HG03175 (cell line): ENCODE results near the gene KCNQ1.
A peak's percentile ranks its signal among the peaks of the same experiment; 100 is the strongest.

ENCODE experiments used
- ATAC-seq: cut with Tn5 transposase; IDR thresholded peaks from one replicate; pipeline ENCODE4 v1.9.1; 2021; ENCODE audit warnings: mild to moderate bottlenecking, moderate library complexity; ENCODE audit not compliant: unreplicated experiment

Gene KCNQ1

DNA sequence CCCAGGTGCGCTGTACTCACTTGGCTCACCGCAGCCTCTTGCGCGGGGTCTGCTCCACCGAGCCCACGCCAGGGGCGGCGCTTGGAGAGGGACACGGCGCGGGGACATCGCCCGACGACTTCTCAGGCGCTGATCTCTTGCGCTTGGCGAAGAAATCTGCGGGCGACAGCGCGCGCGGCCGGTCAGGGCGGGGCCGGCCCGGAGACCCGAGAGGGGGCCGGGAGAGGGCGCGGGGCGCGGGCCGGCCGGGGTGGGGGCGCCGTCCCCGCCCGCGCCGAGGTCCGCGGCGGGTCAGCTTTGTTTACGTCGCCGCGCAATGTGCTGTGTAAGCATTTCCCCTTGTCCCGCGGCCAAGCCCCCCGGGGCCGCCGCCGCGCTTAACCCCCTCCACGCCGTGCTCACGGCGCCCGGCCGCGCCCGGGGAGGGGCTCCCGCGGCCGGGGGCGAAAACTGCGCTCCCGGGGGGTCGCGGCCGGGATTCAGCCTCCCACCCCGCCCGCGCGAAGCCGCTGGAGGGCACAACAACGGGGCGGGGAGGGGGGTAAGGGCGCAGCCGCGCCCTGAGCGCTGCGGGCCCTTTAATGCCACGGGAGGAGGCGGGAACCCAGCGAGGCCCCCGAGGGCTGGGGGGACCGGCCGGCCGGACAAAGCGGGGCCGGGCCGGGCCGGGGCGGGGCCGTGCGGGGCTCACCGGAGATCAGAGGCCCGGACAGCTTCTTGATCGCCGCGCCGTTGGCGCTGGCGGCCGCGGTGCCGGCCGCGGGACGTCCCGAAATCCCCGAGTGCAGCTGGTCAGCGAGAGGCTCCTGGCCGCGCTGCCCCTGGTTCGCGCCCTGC, 439.4 kb downstream of the KCNQ1 start:
- ATAC-seq: no peak

DNA sequence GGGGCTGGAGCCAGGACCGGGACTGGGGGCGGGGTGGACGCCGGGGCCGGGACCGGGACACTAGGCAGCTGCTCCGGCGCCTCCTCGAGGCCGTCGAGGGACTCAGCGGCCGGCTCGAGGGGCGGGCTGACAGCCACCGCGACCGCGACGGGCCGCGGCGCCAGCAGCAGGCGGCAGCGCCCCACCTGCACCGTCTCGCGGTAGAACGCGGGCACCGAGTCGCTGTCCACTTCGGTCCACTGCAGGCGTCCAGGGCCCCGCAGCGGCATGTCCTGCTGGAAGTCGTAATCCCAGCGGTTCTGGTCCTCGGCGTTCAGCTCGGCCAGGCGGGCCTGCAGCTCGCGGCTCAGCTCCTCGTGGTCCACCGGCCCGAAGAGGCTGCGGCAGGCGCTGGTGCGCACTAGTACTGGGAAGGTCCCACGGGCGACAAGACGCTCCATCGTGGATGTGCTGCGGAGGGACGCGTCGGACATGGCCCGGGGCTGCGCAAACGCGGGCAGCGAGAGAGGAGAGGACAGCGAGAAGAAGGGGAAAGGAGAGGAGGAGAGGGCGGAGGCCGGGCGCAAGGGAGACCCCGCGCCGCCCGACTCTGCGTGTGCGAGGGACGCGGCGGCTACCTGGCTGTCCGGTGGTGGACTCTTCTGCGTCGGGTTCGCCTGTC, 440.3 kb downstream of the KCNQ1 start:
- no peak for ATAC-seq

DNA sequence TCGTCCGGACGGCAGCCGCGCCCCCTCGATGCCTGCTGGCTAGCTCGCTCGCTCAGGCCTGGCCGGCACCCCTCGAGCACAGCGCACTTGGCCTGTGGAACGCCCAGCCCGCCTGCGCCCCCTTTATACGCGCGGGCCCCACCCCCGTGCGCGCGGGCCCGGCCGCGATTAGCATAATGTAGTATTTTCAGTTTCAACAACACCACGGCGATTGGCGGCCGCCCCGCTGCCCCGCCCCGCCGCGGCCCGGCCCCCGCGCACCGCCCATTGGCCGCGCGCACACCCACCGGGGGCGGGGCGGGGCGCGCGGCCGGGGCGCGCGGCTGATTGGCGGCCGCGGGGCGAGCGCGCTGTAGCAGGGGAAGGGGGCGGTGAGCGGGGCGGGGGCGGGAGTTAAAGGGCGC, 440.9 kb downstream of the KCNQ1 start, which contains the start of gene CDKN1C:
CDKN1C (minus strand) TSS at position 98 of the 404 bp plus-strand sequence. CDS start 319 bp downstream, outside the sequence.
- peak; percentile 74 for ATAC-seq

DNA sequence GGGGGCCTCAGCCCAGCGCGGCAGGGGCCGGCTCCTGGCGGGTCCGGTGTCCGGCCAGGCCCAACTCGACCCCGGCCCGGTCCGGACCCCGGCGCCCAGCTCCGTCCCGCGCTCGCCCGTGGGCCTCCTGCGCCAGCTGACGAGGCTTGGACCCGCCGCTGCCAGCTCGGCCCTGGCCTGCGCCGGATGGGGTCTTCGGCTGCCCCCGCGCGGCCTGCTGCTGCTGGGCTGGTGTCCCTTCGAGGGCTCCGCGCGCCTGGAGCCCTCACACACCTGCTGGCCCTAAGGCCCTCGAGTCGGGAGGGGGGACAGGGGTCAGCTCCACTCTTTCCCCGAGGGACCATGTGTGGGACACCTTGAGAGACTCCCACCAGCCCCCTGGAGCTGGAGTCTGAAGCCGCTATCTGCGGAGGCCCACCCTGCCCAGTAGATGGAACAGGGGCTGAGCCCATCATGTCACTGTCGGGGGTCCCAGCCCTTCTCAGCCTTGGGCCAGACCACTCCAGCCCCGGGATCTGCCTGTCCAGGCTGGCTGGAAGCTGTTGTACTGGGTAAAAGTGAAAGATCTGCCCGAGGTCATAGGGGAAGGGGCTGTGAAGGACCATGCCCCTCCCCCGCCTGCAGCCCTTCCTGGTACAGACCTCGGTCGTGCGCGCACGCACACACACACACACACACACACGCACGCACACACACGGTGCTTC, 441.5 kb downstream of the KCNQ1 start:
- ATAC-seq: peak; percentile 5

DNA sequence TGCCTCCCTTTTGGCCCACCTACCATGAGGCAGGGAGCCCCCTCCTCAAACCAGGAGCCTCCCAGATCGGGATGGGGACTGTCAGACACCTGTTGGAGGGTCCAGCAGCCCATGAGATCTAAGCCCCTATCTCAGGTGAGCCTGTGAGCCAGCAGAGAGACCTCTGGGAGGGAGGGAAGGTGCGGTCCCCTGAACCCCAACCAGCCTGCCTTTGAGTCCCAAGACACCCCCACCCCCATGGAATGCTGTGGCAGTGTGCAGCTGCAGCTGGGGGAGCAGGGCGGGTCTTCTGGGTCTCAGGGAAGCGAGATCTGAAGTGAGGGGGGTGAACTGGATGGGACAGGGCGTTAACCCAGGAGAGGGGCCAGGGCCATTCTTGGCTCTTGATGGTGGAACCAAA, 442.1 kb downstream of the KCNQ1 start:
- no peak for ATAC-seq

DNA sequence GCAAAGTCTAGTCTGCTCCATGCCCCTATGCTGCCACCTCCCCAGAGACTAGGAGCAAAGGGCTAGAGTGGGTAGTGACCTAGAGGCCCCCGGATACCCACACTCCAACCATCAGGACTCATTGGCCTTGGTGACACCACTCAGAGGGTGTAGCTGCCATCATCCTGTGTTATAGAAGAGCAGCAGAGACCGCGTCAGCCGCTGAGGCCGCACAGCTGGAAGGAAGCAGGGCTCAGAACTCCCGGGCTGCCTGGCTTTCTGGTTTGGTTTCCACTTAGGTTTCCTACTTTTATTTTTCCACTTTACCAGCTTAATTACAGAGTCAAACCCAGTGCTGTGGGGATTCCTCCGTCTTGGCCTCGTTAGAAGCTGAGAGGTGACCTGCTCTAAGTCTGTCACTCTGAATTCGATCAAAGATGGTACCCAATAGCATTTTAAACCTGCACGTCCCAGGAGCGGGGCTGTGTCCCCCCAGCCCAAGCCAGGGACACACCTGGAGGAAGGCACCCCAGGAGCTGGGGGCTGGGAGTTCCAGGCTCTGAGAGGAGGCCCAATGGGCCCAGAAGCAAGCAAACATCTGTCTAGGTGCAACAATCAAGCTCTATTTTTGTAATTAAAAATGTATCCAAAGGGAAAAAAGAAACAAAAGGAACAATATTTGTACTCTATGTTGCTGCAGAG, 442.8 kb downstream of the KCNQ1 start:
- ATAC-seq: no peak

DNA sequence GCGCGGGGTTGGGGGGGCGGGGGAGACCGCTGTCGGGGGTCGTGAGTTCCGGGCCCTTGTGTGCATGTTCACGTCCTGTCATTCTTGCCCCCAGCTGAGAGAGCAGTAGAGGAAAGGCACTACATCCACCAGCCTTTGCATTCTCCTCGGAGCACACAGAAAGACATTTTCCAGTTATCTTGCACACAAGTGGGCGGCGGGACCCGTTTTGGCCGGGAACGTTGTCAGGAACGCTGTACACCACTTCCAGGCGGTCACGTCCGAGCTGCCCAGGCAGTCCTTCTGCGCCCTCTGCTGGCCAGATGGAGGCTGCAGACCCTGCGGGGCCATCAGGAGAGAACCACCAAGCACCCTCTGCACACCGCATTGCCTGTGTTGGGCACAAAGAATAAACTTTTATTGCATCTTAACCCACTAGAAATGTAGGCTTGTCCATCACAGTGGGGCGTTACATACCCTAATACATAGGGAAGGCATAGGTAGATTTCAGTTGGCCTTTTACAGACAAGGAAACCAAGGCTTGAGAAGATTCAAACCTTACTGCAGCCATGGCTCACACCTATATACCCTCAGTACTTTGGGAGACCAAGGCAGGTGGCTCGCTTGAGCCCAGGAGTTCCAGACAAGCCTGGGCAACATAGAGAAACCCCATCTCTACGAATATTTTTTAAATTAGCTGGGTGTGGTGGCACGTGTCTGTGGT, 443.6 kb downstream of the KCNQ1 start:
- peak; percentile 33 for ATAC-seq

DNA sequence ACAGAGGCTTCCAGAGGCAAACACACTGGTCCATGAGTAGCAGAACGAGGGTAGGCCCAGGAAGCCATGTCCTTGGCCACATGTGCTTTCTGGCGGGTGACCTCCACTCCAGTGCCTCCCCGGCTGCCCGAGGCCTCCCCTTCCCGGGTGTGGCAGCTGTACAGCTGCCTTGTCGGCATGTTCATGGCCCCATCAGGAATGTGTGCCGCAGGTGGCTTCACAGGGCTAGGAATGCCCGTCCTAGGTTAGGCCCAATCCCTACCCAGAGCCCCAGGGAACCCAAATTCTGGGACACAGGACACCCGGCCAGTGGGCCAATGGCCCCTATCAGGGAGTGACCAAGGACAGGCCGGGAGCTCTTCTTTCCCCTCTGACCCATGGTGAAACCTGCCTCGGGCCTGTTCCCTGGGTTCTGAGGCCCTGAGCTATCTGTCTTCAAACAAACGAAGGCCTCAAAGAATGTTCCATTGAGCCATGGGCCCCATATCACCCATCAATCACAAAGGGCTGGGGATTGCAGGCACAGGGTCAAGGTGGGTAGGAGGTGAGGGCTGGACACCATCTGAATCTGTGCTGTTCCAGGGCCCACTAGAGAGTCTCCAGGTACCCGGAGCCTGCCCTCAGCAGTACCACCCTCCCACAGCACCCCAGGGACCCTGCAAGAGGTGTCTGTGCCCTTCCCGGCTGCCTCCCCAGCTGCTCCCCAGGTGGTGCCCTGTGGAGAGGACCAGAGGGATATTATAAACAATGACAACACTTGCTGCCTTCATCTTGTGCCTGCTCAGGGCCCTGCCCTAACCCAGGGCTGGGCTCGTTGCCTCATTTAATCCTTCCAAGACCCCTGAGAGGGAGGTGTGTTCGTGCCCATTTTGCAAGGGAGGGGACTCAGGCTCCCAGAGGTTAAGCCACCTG, 444.8 kb downstream of the KCNQ1 start:
- ATAC-seq: no peak

DNA sequence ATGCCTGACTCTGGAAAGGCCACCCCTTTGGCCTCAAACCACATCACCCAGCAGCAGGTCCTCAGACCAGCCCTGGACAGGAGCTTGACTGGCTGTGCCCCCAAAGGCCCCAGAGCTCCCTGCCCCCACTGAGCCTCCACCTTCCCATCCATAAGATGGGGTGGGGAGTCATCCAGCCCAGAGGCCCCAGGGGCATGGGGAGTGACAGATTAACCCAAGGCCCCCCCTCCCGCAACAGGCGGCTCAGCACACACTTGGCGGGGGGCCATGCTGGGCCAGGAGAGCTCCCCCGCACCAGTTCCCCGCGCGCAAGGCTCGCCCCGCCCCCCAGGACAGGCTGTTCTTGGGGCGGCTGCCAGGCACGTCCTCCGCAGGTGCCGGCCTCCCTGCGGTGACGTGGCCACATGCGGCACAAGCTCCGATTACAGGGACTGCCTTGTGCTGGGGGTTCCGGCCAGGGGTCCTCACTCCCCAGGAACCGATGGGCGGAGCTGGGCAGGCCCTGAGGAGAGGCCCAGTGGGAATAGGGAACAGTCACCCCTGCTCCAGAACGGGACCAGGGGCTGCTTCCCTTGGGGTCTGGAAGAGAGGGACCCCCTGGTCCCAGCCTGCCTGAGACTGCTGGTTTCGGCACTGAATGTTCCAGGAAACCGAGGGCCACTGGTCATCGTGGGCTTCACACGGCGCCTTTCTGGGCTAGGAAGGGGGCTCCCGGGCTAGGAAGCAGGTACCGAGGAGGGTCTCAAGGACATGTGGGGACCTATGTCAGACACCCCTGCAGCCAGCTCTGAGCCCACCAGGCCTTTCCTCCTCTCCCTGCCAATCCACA, 445.9 kb downstream of the KCNQ1 start:
- ATAC-seq: no peak

DNA sequence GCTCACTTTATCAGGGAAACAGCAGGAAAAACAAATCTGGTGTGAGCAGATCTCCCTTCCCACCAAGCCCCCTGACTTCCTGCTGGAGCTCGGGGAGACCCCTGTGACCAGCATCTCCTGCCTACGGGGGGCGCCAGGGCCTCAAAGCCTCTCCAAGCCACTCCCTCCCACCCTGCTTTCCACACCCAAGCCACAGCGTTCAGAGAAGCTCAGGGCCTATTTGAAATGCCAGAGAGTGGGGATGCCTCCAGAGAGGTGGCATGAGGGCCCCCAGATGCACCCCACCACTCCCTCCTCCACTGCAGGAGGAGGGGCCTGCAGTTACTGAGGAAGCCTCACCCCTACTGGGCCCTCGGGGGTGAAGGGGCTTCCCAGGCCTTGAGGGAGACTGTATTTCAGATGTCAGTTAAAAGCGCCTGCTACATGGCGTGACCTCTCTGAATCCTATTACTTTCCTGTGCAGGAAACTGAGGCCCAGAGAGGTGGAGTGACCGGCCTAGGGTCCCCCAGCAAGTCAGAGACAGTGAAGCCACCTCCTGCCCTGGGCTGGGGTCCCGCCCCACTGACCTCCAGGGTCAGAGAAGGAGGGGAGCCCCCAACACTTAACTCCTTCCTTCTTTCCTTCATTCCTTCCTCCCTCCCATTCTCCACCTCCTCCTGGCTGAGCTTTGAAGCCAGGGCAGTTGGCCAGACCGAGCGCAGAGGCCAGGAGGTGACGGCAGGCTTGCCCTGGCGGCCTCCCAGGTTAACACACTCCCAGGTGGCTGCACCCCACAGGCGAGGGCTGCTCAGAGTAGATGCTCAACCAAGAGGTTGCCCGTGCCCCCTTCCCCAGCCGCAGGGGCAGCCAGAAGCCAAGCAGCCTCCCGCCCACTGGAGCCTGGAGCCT, 446.8 kb downstream of the KCNQ1 start:
- no peak for ATAC-seq

DNA sequence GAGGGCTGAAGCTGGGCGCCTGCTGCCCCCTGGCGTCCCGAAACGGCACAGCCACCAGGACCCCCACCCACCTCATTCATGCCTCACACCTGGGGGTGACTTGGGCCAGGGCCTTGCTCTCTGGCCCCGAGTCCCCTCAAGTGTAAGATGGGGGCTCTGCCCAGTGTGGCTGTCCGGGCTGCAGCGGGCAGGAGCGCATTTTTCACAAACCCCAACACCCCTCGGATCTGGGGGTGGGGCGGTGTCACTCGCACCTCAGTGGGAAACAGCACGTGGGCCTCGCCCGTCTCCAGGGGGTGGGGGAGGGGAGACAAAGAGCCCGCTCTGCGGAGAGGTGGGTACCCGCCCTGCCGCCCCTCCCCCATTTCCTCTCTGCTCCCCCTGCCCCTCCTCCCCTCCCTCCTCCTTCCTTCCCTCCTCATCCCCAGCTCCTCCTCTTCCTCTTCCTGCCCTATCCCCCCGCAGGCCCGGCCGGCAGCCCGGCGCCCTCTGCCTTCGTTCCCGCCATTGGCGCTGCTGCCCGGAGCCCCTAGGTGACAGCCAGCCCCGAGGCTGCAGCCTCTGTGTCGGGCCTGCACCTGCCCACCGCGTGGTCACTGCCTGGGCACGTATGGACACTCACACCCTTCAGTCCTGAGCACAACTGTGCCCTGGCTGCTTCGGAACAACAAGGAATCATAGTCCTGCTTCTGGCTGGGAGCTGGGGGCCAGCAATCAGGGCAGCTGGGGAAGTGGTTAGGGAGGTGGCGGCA, 447.6 kb downstream of the KCNQ1 start:
- ATAC-seq: peak; percentile 44

DNA sequence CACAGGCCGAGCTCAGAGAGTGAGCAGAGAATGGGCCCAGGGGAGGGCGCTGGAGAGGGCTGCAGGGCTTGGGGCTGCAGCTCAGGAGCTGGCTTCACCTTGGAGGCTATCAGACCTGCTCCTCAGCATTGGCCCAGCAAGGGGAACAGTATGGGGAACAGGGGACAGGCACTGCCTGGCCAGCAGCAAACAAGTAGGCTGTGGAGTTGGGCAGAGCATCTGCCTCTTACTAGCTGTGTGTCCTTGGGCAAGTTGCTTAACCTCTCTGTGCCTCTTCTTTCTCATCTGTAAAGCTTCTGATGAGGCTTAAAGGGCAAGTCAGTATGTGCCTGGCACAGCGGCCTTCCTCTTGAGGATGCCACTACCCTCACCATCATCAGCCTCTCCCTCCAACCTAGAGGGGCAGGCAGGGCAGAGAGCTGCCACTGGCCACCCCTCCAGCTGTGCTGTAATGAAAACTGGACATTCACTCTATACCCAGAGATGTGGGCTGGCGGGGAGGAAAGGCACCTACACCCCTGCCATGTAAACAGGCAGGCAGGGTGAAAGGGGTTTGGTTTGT, 448.2 kb downstream of the KCNQ1 start:
- ATAC-seq: no peak

DNA sequence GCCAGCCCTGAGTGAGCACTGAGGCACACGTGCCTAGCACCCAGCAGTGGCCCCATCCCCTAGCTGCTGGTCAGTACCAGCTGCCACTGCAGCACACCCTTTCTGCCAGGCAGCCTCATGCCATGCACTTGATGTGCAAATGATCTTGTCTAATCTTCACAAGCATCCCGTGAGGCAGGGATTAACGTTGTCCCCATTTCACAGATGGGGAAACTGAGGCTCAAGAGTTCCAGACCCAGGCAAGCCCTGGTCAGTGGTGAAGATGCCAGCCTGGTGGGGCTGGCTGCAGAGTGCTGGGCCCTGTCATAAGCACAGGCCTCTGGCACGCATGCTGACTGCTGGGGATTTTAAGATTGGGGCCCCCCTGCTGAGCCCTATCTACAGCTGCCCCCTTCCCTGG, 449.1 kb downstream of the KCNQ1 start:
- ATAC-seq: no peak

DNA sequence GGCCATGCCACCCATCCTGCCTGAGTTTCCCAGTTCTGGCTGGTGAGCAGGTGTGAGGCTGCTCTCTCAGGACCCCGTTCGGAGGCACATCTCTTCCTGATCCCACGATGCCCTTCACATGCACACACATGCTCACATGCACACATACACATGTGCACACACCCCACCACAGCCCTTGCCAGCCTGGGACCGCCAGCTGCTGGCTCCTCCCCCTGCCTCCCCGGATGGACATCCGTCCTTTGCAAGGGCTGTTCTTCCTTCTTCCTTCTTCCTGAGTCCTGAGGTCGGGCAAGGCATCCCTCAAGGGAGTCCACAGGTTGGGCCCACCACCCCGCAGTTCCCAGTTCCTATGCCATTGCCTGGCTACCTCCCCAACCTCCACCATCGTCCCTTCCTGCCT, 451.2 kb downstream of the KCNQ1 start:
- no peak for ATAC-seq

DNA sequence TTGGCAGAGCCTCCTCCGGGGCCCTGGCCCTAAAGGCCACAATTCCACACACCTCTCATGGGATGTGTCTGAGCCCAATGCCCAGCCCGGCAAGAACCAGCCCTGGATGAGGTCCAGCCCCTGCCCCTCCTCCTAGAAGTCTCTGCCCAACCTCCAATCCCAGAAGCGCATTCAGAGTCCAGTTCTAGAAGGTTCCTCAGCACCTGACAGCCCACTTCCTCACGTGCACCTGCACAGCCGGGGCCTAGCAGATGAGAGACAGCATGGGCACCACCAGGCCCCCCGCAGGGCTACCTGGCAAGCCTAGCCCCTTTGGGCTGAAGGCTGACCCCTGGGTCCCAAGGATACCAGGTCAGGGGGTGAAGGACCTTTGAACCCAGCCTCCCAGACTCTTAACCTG, 452.2 kb downstream of the KCNQ1 start:
- no peak for ATAC-seq

DNA sequence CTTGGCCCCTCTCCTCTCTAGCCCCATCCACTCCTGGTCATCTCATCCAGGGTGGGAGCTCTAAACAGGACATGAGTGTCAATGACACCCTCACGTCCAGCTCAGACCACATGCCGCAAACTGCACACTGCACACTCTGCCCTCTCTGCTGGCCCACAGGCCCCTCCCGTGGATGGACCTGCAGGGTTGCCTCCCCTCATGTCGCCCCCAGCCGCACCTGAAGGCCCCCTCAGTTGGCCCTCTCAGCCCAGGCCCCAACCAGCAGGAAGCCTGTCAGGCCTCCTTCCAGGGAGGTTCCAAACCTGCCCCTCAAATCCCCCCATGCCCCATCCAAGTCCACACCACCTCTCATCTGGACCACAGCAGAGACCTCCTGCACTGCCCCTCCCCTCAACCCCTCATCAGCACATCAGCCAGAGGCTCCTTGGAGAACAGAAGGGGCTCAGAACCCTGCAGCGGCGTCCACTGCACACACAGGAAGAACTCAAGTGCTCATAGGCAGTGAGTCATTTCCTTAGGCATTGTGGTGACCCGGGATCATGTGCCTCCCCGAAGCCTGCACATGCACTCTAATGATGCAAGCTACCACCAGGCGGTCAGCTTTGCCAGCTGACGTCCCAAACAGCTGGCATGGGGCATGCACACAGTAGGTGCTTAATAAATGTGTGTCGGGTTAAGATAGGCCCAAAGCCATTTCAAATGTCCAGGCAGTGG, 453.7 kb downstream of the KCNQ1 start:
- no peak for ATAC-seq
